ENCODE measurements around the gene GABRA5. TPM values are rescaled to one million over a fixed set of nuclear protein-coding genes. Genes with fewer than 3 reads are reported as not detected.
"Not testable (repeated sequence)": the region's sequence is repeated elsewhere in the genome, so short reads cannot be mapped to it uniquely, and the experiment has no call there.

GABRA5 gene
- total RNA-seq, 1 experiment from 2014 or later: 2.3 TPM

- in situ Hi-C loops (cut with HindIII; ENCODE audit: low pct_unique_long_range_greater_than_20kb, low sequenced_read_pairs): no loop called here
- DNase-seq (ENCODE audit: low read depth): no peak
These were observed 27.3 kb downstream of the GABRA5 start for GRCh38 chr15:26894181-26894580.

- in situ Hi-C loops (cut with HindIII; ENCODE audit: low pct_unique_long_range_greater_than_20kb, low sequenced_read_pairs); DNase-seq (ENCODE audit: low read depth): not testable (repeated sequence)
These were observed 28.5 kb downstream of the GABRA5 start for GRCh38 chr15:26895346-26895745.

- no peak for DNase-seq (ENCODE audit: low read depth)
- in situ Hi-C loops (cut with HindIII; ENCODE audit: low pct_unique_long_range_greater_than_20kb, low sequenced_read_pairs): no loop called here
These were observed 32.8 kb downstream of the GABRA5 start for GRCh38 chr15:26899658-26900057.

- no peak for DNase-seq (ENCODE audit: low read depth)
These were observed 34.2 kb downstream of the GABRA5 start for GRCh38 chr15:26901041-26901440.

GRCh38 chr15:26910715-26911114 lies 43.9 kb downstream of the GABRA5 start:
- in situ Hi-C loops (cut with HindIII; ENCODE audit: low pct_unique_long_range_greater_than_20kb, low sequenced_read_pairs): no loop called here
- DNase-seq (ENCODE audit: low read depth): no peak

More at GRCh38 chr15:26901041-26901440, 34.2 kb downstream of the GABRA5 start:
- in situ Hi-C loops (cut with HindIII; ENCODE audit: low pct_unique_long_range_greater_than_20kb, low sequenced_read_pairs): no loop called here

GRCh38 chr15:26921433-26921832 lies 54.6 kb downstream of the GABRA5 start:
- in situ Hi-C loops (cut with HindIII; ENCODE audit: low pct_unique_long_range_greater_than_20kb, low sequenced_read_pairs): no loop called here
- no peak for DNase-seq (ENCODE audit: low read depth)

GRCh38 chr15:26926081-26926480 lies 59.2 kb downstream of the GABRA5 start:
- in situ Hi-C loops (cut with HindIII; ENCODE audit: low pct_unique_long_range_greater_than_20kb, low sequenced_read_pairs): no loop called here
- DNase-seq (ENCODE audit: low read depth): no peak

- in situ Hi-C loops (cut with HindIII; ENCODE audit: low pct_unique_long_range_greater_than_20kb, low sequenced_read_pairs): no loop called here
- no peak for DNase-seq (ENCODE audit: low read depth)
These were observed 61.2 kb downstream of the GABRA5 start for GRCh38 chr15:26928051-26928450.

- DNase-seq (ENCODE audit: low read depth): no peak
- in situ Hi-C loops (cut with HindIII; ENCODE audit: low pct_unique_long_range_greater_than_20kb, low sequenced_read_pairs): no loop called here
These were observed 62.7 kb downstream of the GABRA5 start for GRCh38 chr15:26929588-26929987.

GRCh38 chr15:26934848-26935247 lies 68.0 kb downstream of the GABRA5 start:
- in situ Hi-C loops (cut with HindIII; ENCODE audit: low pct_unique_long_range_greater_than_20kb, low sequenced_read_pairs): no loop called here
- DNase-seq (ENCODE audit: low read depth): no peak

GRCh38 chr15:26935322-26935721 lies 68.5 kb downstream of the GABRA5 start:
- no peak for DNase-seq (ENCODE audit: low read depth)
- in situ Hi-C loops (cut with HindIII; ENCODE audit: low pct_unique_long_range_greater_than_20kb, low sequenced_read_pairs): no loop called here

- DNase-seq (ENCODE audit: low read depth): no peak
- in situ Hi-C loops (cut with HindIII; ENCODE audit: low pct_unique_long_range_greater_than_20kb, low sequenced_read_pairs): no loop called here
These were observed 69.6 kb downstream of the GABRA5 start for GRCh38 chr15:26936502-26936901.

- DNase-seq (ENCODE audit: low read depth): no peak
- in situ Hi-C loops (cut with HindIII; ENCODE audit: low pct_unique_long_range_greater_than_20kb, low sequenced_read_pairs): no loop called here
These were observed 70.3 kb downstream of the GABRA5 start for GRCh38 chr15:26937134-26937533.

GRCh38 chr15:26939398-26939797 lies 72.5 kb downstream of the GABRA5 start:
- in situ Hi-C loops (cut with HindIII; ENCODE audit: low pct_unique_long_range_greater_than_20kb, low sequenced_read_pairs): no loop called here
- DNase-seq (ENCODE audit: low read depth): no peak

GRCh38 chr15:26941489-26941888 lies 74.6 kb downstream of the GABRA5 start:
- DNase-seq (ENCODE audit: low read depth): no peak
- in situ Hi-C loops (cut with HindIII; ENCODE audit: low pct_unique_long_range_greater_than_20kb, low sequenced_read_pairs): no loop called here

- in situ Hi-C loops (cut with HindIII; ENCODE audit: low pct_unique_long_range_greater_than_20kb, low sequenced_read_pairs): no loop called here
- no peak for DNase-seq (ENCODE audit: low read depth)
These were observed 77.0 kb downstream of the GABRA5 start for GRCh38 chr15:26943866-26944265.

GRCh38 chr15:26945046-26945445 lies 78.2 kb downstream of the GABRA5 start:
- in situ Hi-C loops (cut with HindIII; ENCODE audit: low pct_unique_long_range_greater_than_20kb, low sequenced_read_pairs): no loop called here
- DNase-seq (ENCODE audit: low read depth): no peak

GRCh38 chr15:26950001-26950400 lies 83.1 kb downstream of the GABRA5 start:
- DNase-seq (ENCODE audit: low read depth): no peak
- in situ Hi-C loops (cut with HindIII; ENCODE audit: low pct_unique_long_range_greater_than_20kb, low sequenced_read_pairs): no loop called here

GRCh38 chr15:26954403-26954802 lies 87.5 kb downstream of the GABRA5 start:
- in situ Hi-C loops (cut with HindIII; ENCODE audit: low pct_unique_long_range_greater_than_20kb, low sequenced_read_pairs): no loop called here

GRCh38 chr15:26967719-26968269 lies 100.9 kb downstream of the GABRA5 start:
- in situ Hi-C loops (cut with HindIII; ENCODE audit: low pct_unique_long_range_greater_than_20kb, low sequenced_read_pairs): no loop called here
- no peak for DNase-seq (ENCODE audit: low read depth)

More at GRCh38 chr15:26954403-26954802, 87.5 kb downstream of the GABRA5 start:
- DNase-seq (ENCODE audit: low read depth): no peak

- no peak for DNase-seq (ENCODE audit: low read depth)
- in situ Hi-C loops (cut with HindIII; ENCODE audit: low pct_unique_long_range_greater_than_20kb, low sequenced_read_pairs): no loop called here
These were observed 101.9 kb downstream of the GABRA5 start for GRCh38 chr15:26968806-26969205.

Measured in Caki2 (cell line).